Right forelimb (tissue), 1 donor: ENCODE results near the gene PIWIL4.
"Not testable (repeated sequence)": the region's sequence is repeated elsewhere in the genome, so short reads cannot be mapped to it uniquely, and the experiment has no call there.

ENCODE experiments used
- DNase-seq: peaks from one replicate; pipeline ENCODE4 v3.0.0-alpha.2; 2018

Gene PIWIL4

GRCh38 chr11:94639901-94640721, 72.9 kb downstream of the PIWIL4 start:
- DNase-seq: no peak

DNA sequence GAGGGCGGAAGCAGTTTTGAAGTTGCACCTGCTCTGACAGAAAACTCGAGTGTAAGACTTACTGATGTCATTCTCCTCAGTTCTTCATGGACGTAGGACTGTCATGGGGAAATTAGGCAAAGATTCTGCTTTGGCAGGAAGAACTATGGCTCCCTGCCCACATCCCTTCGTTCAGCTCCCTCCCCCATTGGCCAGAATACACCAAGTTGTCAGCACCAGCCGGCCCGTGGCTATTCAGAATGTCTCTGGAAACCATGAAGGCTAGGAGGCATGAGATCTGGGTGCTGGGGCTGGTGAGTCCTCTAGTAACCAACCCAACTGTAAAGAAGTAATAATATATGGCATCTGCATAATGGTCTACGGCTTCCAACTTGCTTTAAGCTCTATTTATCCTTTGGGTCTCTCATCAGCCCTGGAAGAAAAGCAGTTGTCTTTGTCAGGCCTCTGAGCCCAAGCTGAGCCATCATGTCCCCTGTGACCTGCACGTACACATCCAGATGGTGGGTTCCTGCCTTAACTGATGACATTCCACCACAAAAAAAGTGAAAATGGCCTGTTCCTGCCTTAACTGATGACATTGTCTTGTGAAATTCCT, 74.1 kb downstream of the PIWIL4 start:
- no peak for DNase-seq

DNA sequence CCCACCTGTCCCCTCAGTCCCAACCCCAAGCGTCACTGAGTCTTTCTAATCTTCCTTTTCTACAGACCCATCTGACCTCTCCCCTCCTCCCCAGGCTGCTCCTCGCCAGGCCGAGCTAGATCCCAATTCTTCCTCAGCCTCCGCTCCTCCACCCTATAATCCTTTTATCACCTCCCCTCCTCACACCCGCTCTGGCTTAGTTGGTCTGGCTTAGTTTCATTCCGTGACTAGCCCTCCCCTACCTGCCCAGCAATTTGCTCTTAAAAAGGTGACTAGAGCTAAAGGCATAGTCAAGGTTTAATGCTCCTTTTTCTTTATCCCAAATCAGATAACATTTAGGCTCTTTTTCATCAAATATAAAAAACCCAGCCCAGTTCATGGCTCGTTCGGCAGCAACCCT, 76.0 kb downstream of the PIWIL4 start:
- DNase-seq: not testable (repeated sequence)

DNA sequence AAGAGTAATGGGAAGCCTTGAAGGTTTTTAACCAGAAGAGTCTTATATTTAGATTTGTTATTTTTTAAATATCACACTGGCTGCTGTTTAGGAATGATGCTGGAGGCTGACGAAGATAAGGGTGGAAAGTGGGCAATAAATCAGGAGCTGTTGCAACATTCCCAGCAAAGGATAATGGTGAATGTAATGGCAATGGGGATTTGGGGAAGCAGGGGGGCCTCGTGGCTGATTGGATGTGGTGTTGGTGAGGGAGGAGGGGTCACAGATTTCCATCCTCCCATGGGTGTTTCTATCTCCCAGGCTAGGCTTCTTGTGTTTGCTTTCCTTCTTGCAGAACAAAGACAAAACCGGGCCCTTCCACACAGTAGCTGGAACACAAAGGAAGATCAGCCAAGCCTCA, 80.8 kb downstream of the PIWIL4 start:
- no peak for DNase-seq

DNA sequence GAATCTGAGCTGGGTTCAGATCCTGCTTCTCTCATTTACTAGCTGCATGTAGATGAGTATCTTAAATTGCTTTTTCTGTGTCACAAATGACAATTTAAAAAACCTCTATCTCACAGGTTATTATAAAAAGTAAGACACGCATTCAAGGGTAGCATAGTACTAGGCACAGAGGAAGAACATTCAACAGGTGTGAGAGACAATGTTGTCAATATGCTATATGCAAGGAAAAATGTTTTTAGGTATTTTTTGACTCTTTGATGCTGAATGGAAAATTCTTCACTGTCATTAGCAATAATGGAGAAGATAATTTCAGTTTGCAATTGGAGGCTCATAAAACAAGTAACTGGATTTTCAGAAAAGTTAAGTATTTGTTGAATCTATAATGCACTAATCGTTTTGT, 81.6 kb downstream of the PIWIL4 start:
- no peak for DNase-seq

- no peak for DNase-seq
Observed at GRCh38 chr11:94649254-94649653, 82.1 kb downstream of the PIWIL4 start.

DNA sequence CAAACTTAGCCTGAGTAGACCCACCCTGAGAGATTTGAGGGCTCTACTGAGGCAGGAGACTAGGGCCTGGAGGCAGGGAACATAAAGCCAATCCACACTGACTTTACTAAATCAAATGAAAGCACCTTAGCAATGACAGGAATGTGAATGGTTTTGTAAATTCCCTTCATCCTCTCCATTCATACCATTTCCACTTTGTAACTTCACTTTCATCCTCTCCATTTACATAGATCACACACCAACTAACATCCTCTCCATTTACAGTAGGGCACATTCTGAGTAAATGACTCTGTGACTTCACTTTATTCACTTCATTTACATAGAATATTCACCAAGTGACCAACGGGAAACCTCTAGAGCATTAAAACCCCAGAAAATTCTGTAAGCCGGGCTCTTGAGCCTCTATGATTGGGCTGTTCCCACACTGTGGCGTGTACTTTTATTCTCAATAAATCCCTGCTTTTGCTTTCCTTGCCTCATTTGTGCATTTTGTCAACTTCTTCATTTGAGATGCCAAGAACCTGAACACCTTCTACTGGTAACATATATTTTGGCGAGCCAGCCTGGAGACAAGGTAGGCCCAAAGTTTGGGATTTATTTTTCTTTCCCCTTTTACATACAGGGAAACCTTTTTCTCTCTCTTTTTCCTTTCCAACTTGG, 82.9 kb downstream of the PIWIL4 start:
- DNase-seq: no peak

GRCh38 chr11:94650756-94651155, 83.6 kb downstream of the PIWIL4 start:
- DNase-seq: no peak

DNA sequence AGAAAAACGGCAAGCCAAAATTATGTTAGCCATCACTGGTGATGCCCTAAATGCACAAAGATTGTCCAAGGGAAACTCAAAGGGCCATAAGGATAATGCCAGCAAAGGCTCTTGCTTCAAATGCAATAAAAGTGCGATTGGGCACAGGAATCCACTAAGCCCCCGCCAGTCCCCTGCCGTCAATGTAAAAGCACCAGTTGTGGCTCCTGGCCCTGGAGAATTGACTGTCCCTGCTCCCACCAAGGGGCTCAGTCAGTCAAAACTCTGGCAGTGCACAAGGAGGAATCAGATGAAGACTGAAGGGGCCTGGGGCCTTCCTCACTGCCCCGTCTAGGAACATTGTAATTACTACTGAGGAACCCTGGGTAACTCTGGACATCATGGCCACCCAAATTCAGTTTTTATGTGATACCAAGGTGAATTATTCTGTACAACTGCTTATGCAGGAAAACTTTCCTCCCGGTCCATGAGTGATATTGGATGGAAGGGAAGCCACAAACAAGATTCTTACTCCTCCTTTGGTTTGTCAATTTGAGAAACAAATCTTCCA, 85.6 kb downstream of the PIWIL4 start:
- DNase-seq: no peak

DNA sequence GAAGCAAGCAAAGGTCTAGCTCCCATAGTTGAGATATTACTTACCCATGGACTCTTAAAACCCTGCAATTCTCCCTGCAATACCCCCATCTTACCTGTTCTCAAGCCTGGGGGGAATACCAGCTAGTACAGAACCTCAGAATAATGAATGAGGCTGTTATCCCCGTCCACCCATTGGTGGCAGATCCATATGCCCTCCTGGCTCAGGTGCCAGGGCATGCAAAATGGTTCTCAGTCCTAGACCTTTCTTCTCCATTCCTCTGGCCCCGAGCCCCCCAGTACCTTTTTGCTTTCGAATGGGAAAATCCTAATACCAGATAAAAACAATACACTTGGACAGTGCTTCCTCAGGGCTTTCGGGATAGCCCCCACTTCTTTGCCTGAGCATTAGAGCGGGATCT, 86.4 kb downstream of the PIWIL4 start:
- DNase-seq: no peak

DNA sequence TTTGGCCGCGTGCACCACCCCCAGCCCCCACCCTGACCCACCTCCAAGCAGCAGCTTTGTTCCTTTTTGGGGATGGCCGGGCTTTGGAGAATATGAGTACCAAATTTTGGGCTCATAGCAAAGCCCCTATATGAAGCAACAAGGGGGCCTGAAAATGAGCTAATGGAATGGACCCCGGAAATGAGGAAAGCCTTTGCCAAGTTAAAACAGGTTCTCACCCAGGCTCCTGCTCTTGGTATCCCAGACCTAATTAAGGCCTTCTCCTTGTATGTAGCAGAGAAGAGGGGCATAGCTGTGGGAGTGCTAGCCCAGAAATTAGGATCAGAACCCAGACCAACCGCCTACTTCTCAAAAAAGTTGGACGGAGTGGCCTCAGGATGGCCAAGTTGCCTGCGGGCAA, 87.0 kb downstream of the PIWIL4 start:
- no peak for DNase-seq

DNA sequence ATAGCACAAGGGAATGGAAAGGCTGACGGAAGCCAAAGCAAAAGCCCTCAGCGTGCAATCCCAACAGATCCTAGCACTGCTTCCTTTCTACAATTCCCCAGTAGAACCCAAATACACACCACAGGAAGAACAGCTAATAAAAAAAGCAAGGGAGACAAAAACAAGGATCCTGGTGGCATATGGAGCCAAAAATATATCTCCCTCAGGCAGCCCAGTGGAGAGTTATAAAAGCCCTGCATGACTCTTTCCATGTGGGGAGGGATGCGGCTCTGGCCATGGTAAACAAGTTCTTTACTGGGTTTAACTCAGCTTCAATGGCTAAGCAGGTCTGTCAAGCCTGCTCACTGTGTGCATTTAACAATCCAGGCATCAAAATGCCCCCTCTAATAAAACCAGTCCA, 88.1 kb downstream of the PIWIL4 start:
- peak; percentile 31 for DNase-seq

GRCh38 chr11:94655956-94656355, 88.8 kb downstream of the PIWIL4 start:
- DNase-seq: no peak

- no peak for DNase-seq
Observed at GRCh38 chr11:94656968-94657367, 89.8 kb downstream of the PIWIL4 start.

GRCh38 chr11:94657629-94658028, 90.5 kb downstream of the PIWIL4 start:
- no peak for DNase-seq

GRCh38 chr11:94658386-94658785, 91.2 kb downstream of the PIWIL4 start:
- DNase-seq: no peak

- DNase-seq: no peak
Observed at GRCh38 chr11:94658888-94659287, 91.7 kb downstream of the PIWIL4 start.

- DNase-seq: no peak
Observed at GRCh38 chr11:94661444-94661843, 94.3 kb downstream of the PIWIL4 start.

GRCh38 chr11:94662065-94662779, 95.1 kb downstream of the PIWIL4 start:
- DNase-seq: no peak

- DNase-seq: no peak
Observed at GRCh38 chr11:94662846-94663390, 95.8 kb downstream of the PIWIL4 start.

GRCh38 chr11:94664346-94664745, 97.2 kb downstream of the PIWIL4 start:
- DNase-seq: no peak

GRCh38 chr11:94665116-94665659, 98.0 kb downstream of the PIWIL4 start:
- DNase-seq: no peak
